ENCODE data around the gene POLE2.
"Not testable (repeated sequence)": the region's sequence is repeated elsewhere in the genome, so short reads cannot be mapped to it uniquely, and the experiment has no call there.

The POLE2 gene

GRCh38 chr14:49687942-49688700 lies at the start of gene POLE2:
TSS of gene POLE2 (minus strand) at chr14:49688214. CDS start at chr14:49688203, 11 bp downstream.
- peak; percentile 70 for DNase-seq

GRCh38 chr14:49735669-49736068 lies 47.7 kb upstream of the POLE2 start:
- not testable (repeated sequence) for DNase-seq

DNA sequence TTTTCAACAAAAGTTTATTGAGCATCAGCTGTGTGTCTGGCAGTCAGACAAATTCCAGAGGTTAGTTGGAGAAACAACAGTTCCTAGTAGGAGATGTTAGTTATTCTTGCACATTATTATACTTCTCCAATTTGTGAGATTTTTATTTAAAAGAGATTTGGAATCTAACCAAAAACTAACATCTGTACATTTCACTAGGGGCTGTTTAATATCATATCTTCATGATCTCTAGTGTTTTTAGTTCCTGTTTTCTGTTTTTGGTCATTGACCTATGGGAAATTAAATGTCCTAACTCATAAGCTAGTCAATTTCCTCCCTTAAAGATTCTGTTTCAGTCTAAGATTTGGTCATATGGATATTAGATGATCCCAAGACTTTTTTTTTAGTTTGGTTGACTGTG lies 45.8 kb upstream of the POLE2 start:
- no peak for DNase-seq

DNA sequence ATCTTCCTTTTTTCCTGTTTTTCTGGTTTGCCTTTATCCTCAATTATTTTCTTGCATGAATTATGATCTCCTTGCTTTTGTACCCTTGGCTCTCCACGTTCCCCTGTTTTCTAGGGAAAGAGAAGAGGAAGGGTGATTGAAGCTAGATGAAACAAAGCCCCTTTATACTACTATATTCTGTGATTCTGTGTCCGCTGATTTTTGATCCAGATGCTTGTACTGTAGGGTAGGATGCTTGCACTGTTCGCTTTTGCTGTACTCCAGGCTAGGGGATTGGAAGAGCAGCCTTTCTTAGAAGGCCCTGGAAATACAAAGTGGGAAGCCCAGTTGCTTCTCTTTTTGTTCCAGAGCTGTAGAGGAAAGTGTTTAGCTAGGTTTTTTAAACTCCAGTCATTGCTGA lies 44.9 kb upstream of the POLE2 start:
- no peak for DNase-seq

GRCh38 chr14:49727171-49727570 lies 39.2 kb upstream of the POLE2 start:
- DNase-seq: no peak

- not testable (repeated sequence) for DNase-seq
Observed at GRCh38 chr14:49721733-49722435, 33.9 kb upstream of the POLE2 start.

DNA sequence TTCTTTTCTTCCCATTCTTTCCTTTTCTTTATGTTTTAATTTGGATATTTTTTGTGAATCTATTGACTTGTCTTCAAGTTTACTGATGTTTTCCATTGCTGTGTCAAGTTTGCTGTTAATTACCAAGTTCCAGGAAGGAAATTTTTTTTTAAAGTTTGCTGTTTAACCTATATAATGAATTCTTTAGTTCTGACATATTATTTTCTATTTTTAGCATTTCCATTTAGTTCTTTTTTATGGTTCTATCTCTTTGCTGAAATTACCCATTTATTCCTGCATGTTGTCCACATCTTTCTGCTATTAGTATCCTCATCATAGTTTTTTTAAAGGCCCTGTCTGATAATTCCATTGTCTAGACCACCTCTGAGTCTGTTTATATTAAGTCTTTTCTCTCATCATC lies 32.7 kb upstream of the POLE2 start:
- DNase-seq: no peak

DNA sequence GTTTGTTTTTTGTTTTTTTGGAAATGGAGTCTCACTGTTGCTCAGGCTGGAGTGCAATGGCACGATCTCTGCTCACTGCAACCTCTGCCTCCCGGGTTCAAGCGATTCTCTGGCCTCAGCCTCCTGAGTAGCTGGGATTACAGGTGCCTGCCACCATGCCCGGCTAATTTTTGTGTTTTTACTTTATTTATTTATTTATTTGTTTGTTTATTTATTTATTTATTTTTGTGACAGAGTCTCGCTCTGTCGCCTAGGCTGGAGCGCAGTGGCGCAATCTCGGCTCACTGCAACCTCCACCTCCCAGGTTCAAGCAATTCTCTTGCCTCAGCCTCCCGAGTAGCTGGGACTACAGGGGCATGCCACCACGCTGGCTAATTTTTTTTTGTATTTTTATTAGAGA lies 23.0 kb upstream of the POLE2 start:
- not testable (repeated sequence) for DNase-seq

- DNase-seq: not testable (repeated sequence)
Observed at GRCh38 chr14:49704471-49704870, 16.5 kb upstream of the POLE2 start.

DNA sequence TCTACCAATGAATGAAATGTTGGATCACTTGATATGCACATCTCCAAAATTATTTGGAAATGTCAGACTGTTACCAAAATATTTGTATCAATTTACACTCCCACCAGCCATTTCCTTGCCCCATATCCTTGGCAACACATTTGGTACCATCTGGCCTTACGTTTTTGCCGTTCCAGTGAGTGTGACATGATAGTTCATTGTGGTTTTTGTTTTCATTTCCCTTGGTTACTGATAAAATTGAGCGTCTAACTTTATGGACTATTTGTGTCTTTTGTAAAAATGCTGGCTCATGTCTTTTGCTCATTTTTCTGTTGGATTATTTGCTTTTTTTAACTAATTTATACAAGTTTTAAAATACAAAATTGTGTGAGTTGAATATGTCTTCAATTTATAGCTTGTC lies 16.0 kb upstream of the POLE2 start:
- DNase-seq: no peak

DNA sequence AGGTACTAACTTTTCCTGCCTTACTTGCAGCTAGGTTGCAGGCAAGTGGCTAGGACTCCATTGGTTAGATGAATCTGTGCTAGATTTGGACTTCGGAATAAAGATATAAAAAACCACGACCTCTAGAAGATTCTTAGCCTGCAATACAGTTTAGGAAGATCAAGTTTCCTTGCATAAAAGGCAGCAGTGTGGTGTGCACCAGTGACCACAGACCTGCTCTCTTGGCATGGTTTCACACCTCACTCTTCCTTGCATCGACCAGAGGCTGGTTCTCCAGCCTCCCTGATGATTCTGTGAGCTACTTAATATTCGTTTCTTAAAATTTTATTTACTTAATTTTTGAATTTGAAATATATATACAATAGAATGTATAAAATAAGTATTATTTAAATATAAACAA lies 14.7 kb upstream of the POLE2 start:
- DNase-seq: no peak

DNA sequence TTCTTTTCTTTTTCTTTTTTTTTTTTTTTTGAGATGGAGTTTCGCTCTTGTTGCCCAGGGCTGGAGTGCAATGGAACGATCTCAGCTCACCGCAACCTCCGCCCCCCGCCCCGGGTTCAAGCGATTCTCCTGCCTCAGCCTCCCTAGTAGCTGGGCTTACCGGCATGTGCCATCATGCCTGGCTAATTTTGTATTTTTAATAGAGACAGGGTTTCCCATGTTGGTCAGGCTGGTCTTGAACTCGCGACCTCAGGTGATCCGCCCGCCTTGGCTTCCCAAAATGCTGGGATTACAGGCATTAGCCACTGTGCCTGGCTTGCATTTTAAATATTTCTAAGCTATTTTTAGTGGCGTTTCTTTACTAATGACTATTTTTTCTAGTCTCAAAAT lies 5.7 kb upstream of the POLE2 start:
- not testable (repeated sequence) for DNase-seq

- peak; percentile 84 for DNase-seq
Observed at GRCh38 chr14:49692811-49693734, 5.1 kb upstream of the POLE2 start, which contains the start of gene KLHDC1. TSS of gene KLHDC1 (plus strand) at chr14:49693120. CDS start at chr14:49693195, 75 bp downstream.

- DNase-seq: no peak
Observed at GRCh38 chr14:49692193-49692757, 4.3 kb upstream of the POLE2 start.

- no peak for DNase-seq
Observed at GRCh38 chr14:49691031-49691430, 3.0 kb upstream of the POLE2 start.

DNA sequence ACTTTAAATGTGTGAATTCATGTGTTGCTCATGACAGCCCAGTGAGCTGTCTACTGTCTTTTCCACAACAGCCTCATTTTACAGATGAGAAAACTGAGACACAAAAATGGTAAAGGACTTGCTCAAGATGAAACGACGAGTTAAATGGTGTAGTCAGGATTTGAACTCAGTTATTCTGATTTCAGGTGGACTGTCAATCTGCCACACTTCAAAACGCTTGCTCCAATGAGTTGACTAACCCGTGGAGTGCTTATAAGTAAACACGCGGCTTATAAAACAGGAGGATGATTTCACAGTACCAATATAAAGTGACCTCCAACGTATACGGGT lies 652 bp upstream of the POLE2 start:
- DNase-seq: no peak

GRCh38 chr14:49686425-49686824 lies 1.6 kb downstream of the POLE2 start:
- DNase-seq: no peak

DNA sequence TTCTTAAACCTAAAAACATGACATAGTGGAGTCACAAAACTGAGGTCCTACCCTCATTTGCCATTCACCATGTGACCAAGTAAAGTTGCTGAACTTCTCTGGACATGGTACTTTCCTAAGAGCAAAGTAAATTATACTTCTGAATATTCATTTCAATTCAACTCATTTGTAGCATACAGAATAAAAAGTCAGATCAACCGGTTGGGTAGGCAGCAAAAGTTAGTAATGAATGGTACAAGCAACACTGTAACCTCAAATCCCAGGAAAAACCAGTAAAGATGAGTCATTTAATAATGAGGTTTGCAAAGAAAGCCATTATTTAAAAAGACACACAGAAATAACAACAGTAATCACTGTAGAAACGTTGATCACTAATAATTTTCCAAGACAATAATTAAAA lies 8.7 kb downstream of the POLE2 start:
- no peak for DNase-seq

DNA sequence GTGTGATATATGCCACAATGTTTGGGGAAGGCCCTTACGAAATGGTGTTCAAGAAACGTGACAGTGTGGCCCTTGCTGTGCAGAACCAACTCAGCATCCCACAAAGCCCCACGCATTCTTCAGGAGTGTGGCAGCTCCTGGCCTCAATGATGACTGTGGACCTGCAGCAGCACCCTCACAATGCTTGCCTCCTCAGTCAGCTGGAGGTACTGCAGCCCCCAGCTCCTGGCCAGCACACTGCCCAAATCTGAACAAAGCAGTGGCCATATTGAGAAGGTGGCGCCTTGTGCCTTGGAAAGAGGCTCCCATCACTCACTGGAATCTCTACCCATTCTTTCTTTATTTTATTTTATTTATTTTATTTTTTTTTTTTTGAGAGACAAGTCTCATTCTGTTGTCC lies 10.4 kb downstream of the POLE2 start:
- no peak for DNase-seq

DNA sequence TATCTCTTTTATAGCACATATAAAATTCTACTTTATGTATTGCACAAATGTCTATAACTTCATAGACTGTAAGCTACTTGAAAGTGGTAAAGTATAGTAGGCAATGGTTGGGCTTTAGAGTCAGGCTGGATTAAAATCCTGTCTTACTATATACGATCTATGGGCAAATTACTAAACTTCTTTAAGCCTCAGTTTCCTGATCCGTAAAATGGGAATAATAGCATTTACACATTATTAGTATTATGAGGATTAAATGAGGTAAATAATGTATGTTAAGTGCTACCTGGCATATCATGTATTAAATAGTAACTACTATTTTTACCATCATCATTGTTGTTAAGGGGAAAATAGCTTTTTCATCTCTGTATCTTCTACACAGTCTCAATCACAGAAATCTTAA lies 14.4 kb downstream of the POLE2 start:
- DNase-seq: no peak

DNA sequence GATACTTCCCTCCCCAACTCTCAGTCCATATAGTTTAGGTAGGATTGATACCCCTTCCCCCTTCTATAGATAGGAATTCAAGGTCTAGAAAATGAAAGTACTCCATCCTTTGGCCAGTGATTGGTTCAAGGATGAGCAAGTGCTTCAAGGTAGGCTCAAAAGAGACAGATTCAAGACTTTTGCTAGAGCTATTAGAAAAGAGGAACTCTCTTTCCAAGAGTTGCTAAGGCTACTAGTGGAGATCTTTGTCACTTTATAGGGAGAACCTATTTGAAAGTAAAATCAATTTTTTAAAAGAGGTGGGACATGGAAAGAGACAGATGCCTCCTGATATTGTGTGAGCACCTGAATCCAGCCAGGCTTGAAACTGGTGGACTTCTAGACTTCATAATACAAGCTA lies 17.5 kb downstream of the POLE2 start:
- no peak for DNase-seq

GRCh38 chr14:49659526-49660455 lies 28.2 kb downstream of the POLE2 start:
- no peak for DNase-seq
